CD4-positive, alpha-beta T cell treated with Interleukin-4 for 1 hour (primary cell): ENCODE results near the gene AP2A2.

Experiments
- DNase-seq, 2 donors: peaks; one replicate each; pipeline ENCODE4 v3.0.0-alpha.2; 2020 to 2022

The AP2A2 gene

GRCh38 chr11:1031121-1031899 is 105.6 kb downstream of the AP2A2 start:
- DNase-seq = no peak

DNA sequence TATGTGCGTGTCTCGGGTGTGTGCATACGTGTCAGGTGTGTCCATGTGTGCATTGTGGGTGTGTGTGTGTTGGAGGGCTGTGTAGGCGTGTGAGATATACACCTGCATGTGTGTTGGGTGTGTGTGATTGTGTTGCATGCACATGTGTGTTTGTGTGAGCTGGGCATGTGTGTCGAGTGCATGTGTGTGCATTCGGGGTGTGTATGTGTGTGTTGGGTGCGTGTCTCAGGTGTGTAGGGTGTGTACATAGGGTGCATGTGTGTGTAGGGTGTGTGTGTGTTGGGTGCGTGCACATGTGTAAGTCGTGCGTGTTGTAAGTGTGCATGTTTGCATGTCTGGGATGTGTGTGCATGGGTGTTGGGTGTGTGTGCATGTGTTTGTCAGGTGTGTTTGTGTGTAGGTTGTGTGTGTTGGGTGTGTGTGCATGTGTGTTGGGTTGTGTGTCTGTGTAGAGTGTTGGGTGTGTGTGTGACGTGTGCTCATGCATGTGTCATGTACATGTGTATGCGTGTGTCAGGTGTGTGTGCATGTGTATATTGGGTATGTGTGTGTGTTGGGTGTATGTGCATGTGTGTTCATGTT is 106.7 kb downstream of the AP2A2 start:
- no peak for DNase-seq

GRCh38 chr11:1033016-1033798 is 107.5 kb downstream of the AP2A2 start:
- DNase-seq = no peak

DNA sequence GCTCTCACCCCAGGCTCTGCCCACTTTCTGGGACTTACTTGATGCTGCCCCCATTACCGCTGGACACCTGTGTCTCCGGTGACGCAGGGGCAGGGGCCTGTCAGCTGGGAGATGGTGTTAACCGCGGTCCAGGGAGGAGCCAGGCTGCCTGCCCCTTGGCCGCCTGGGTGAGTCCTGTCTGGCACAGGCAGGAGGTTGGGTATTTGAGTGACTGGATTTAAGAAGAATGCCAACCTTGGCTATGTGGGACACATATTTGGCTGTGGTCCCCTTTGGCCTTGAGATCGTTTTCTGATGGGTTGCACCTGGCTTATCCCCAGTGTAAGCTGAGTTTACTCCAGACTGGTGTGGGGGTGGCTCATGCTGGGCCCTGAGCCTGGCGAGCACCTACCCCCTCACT is 108.3 kb downstream of the AP2A2 start:
- DNase-seq = no peak

- DNase-seq = no peak
Observed at GRCh38 chr11:1034456-1035295, 109.0 kb downstream of the AP2A2 start.

GRCh38 chr11:1035577-1036283 is 110.1 kb downstream of the AP2A2 start:
- no peak for DNase-seq

GRCh38 chr11:1036303-1036923 is 110.7 kb downstream of the AP2A2 start, which contains the start of gene MUC6:
MUC6 (minus strand) TSS chr11:1036718; CDS start chr11:1036655, 63 bp downstream.
- no peak for DNase-seq

DNA sequence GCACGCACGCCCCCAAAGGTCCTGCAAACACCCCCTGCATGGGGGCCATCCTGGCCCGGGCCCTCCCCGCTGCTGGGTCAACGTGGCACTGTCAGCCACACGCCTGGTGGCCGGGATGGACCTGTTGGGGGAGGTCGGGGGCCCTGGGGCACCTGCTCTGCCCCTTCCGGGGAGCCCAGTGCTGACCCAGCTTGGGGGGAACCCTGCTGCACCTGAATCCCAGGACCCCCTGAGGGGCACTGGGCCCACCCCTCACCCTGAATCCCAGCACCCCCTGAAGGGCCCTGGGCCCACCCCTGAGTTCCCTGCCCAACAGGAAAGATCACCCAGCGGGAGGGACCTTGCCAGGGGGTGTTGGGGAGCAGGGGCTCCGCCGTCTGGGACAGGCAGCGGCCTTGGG is 111.3 kb downstream of the AP2A2 start:
- no peak for DNase-seq

DNA sequence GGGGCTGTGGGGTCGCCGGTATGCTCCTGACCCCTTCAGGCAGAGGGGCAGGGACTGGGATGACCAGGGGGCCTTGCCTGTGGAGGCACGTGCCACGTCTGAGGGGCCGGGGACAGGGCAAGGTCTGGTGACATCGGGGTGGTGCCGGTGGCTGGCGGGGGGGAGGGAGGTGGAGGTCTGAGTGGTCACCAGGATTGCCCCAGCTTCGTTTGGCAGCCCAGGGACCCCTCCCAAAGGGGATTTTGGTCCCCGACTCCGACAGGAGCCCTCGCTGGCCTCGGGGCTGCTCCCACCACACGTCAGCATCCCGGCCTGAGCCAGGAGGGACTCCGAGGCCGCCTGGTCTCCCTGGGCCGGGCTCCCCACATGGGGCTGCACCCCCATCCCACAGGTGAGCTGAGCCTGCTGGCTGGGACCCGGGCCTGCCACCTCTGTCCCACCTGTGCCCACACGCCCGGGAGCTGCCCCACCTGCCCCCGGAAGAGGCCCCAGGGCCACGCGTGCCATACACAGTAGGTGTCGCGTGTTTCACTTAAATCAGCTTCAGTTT is 111.9 kb downstream of the AP2A2 start:
- DNase-seq = no peak

DNA sequence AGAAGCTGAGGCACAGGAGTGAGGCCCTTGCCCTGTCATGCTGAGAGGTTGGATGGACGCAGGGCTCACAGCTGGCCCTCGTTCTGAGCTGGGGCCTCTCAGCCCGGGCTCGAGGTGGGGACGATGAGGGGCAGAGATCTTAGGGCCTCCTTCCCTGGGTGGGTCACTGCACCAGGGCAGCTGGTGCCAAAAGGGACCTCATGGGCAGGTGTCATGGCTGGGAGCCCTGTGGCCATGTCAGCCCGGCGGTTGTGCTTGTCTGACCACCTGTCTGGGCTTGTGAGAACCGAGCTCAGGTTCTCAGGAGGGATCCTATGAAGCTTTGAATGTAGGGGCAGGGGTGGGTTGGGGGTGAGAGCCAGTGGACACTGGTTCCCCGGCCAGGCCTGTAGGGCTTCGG is 112.7 kb downstream of the AP2A2 start:
- DNase-seq = no peak

DNA sequence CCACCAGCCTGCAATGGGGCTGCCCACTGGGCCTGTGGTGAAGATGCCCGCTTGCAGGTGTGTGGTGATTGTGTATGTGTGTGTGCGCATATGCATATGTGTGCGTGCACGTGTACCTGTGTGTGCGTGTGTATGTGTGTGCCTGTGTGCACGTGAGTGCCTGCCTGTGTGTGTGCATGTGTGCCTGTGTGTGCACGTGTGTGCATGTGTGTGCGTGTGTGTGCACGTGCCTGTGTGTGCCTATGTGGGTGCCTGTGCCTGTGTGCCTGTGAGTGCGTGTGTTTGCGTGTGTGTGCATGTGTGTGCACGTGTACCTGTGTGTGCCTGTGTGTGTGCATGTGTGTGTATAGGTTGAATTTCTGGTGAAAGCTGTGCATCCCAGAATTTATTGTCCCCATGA is 113.3 kb downstream of the AP2A2 start:
- DNase-seq = no peak

DNA sequence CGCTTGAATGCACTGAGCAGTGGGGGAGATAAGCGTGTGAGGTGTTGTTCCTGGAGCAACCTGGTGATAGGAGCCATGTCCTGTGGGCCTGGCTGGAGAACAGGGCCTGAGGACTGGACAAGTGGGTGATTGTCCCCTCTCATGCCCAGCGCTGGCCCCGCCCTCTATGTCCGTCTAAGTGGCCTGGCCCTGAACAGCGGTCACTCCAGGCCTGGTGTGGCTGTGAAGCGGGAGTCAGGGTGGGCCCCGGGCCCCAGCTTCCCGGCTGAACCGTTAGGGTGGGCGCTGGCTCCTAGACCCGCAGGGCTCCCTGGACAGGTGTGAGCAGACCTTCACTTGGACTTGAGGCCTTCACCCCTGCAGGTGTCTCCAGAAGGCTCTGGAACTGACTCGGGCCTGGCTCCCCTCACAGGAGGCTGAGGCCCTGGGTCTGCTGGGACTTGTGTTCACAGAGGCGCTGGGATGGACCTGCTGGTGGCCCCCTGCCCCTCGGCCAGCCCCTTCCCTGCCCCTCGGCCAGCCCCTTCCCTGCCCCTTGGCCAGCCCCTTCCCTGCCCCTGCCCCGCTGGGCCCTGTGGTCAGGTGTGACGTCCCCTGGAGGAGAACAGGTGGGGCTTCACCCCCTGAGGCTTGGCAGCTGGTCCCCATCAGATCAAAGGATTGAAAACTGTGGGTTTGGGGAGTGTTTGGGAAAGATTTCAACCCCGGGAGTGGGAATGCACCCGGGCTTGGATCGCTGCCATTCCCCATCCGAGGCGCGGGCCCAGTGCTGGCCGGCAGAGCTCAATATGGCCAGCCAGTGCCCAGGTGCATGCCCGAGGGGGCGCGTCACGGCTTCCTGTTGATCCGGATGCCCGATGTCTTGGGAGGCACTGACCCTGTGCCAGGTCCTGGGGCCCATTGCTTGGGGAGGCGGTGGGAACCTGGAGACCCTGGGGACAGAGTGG is 114.1 kb downstream of the AP2A2 start:
- DNase-seq = no peak

DNA sequence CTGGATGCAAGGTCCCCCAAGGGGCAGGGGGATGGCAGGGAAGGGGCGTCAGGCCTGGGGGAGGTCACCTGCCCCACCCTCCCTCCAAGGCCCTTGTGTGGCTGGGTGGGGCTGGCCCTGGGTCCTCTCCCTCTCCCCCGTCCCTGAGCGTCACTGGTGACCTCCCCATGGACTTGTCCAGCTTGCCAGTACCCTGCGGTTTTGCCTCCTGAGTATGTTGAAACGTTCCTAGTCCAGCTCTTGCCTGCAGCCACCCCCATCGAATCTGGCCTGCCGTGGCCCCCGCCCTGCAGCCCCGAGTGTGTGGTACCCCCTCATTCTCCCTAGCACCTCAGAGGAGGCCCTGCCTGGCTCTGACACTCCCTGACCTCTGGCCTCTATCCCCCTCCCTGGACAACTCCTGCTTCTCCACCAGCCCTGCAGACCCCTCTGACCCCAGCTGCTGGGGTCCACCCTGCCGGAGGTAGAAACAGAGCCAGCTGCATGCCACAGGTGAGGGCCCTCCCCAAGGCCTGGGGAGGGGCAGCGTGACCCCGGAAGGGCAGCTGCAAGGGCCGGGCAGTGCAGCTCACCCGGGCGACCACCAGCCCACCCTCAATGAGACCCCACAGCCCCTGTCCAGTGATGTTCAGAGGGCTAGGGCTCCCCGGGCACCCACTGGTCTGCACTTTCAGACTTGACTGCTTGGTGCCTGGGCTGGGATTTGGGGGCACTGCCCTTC is 114.9 kb downstream of the AP2A2 start:
- no peak for DNase-seq

GRCh38 chr11:1041149-1041467 is 115.4 kb downstream of the AP2A2 start:
- DNase-seq = no peak

DNA sequence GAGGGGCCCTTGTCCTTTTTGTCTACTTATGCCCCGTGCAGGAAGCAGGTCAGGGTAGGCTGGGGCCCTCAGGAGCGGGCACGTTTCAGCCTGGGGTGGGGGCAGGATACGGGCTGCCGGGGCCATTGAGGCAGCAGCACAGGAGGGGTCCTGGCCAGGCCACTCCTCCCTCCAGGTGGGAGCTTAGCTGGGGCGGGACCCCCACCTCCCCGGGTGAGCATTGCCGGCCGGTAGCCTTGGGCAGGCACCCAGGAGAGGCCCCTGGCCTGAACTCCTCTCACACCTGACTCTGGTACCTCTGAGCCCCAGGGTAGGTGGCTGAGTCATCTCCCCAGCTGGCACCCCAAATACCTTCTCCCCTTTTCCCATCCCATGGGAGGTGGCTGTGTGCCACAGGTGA is 115.8 kb downstream of the AP2A2 start:
- DNase-seq = no peak

DNA sequence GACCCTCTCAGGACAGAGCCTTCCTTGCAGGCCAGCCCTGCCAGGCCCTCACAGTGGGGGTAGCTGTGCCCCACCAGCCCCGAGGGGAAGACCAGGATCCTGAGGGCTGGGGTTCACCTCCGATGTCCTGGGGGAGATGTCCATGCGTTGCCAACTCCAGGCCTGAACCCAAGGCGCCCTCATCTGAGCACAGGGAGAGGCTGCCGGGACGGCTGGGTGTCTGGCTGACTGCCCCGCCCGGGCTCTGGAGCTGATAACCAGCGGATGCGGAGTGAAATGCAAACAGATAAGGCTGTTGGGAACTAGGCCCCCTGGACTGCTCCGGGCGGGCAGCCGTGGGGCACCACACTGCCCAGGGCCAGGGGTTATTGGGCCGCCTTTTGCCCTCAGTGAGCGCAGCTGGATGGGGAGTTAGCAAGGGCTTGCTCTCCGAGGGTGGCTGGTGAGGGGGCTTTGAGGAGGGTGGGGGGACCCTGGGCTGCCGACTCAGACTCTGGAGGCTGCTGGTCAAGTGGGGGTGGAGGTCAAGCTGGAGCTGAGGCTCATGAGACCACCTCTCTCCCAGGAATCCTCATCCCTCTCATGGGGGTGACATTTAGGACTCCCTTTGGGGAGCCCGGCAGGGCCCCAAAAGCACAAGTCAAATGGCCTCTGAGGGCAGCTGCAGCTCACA is 116.4 kb downstream of the AP2A2 start:
- DNase-seq = no peak

DNA sequence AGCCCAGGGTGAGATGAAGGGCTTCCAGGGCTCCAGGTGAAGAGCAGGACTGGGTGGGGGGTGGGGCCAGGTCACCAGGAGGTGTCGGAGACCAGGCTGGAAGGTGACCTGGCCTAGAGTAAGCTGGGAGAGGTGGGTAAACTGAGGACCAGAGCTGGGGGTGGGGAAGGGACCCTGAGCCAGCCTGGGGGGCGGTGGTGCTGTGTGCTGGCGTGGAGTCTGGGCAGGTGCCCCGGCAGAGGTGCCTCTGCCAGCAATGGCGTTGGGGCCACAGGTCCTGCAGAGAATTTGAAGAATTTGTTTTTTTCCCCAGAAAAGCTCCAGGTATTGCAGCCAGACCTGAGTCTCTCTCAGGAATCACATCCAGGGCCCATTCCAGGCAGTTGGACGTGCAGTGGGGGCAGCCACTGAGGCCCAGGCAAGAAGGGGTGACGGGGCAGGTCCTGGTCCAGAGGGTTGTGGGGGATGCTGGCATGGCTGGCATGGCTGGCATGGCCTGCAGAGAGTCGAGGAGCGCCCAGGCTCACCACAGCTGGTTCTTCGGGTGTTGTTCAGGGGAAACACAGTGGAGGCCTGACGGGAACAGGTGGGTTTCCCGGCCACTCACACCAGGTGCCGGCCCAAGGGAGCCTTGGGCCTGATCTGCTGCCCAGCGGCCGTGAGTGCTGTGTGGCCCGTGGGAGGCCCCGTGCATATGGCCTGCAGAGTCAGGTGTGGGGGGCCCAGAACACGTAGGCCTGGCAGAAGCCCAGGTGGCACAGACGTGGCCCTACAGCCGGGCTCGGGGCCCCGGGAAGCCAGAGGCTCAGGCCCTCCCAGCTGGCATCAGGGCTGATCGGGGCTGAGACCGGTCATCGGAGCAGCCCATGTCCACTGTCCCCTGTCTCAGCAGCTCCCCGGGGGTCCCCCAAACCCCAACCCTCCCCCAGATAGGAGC is 117.2 kb downstream of the AP2A2 start:
- DNase-seq = no peak

DNA sequence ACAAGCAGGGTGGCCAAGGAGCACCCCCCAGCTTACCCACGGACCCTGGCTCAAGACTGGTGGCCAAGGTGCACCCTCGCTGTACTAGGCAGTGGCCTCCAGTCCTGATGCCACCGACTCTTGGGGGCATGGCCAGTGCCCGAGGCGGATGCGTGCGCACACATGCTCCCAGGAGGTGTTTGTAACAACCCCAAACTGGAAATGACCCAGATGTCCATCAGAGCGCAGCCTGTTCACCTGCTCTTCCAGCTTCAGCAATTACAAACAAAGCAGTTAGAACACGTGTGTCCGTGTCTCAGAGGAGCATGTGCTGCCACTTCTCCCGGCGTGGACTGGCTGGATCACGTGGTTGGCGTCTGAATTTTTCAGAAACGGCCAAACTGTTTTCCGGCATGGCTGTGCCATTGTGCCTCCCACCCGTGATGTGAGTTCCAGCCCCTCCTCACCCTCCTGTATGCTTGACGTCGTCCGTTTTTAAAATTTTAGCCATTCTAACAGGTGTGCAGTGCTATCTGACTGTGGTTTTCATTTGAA is 118.0 kb downstream of the AP2A2 start:
- no peak for DNase-seq
